ENCODE measurements around the gene FGD4. TPM values are rescaled to one million over a fixed set of nuclear protein-coding genes. Genes with fewer than 3 reads are reported as not detected.

Gene FGD4
- total and polyA plus RNA-seq, 2 donors (not counting 3 experiments of a cell fraction or from before 2014, with no cell fraction given), result 6.6 to 44.7 TPM

DNA sequence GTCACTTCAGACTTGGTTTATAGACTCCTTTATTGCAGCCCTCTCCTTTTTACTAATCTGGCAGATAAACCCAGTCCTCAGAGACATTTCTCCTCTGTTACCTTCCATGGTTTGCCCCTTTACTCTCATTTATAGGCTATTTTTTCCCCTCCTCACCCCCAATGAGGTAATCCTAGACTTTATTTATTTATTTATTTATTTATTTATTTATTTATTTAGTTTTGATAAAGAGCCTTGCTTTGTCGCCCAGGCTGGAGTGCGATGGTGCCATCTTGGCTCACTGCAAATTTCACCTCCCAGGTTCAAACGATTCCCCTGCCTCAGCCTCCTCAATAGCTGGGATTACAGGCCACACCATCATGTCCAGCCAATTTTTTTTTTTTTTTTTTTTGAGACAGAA is 8.4 kb downstream of the FGD4 start:
- Histone ChIP-seq H3K9me1 (replicated peaks; ENCODE audit: control insufficient read depth, extremely low read depth, insufficient read depth, low read length) (no peaks in the 10 kb centered on the region), H3K79me2 (ENCODE audit: control insufficient read depth, insufficient read depth, low read length) (peaks cover 14% of the 10 kb centered on the region), H3K4me3 (replicated peaks in 1 of 3; ENCODE audit: insufficient read depth in 1 of 3, low read depth in 1 of 3, low read length in 3 of 3) (no peak overlapping the region), H3K9ac (replicated peaks; ENCODE audit: extremely low read depth, insufficient read depth, low read length) (no peak overlapping the region), H2AFZ (ENCODE audit: low read depth, low read length) (no peak overlapping the region), H3K36me3 (ENCODE audit: control insufficient read depth in 2 of 2, extremely low read depth in 1 of 2, insufficient read depth in 2 of 2, low read length in 2 of 2) (peaks cover 0 to 3% of the 10 kb centered on the region in 2 experiments), H4K20me1 (replicated peaks; ENCODE audit: control insufficient read depth, extremely low read depth, insufficient read depth, low read length) (no peaks in the 10 kb centered on the region), H3K4me2 (ENCODE audit: insufficient read depth, low read length) (no peak overlapping the region), H3K27me3 (ENCODE audit: control insufficient read depth in 2 of 2, insufficient read depth in 2 of 2, low read length in 2 of 2) (no peaks in the 10 kb centered on the region), H3K9me3 (replicated peaks; ENCODE audit: control insufficient read depth, insufficient read depth, low read length) (no peaks in the 10 kb centered on the region), H3K27ac (ENCODE audit: insufficient read depth, low read depth, low read length) (no peak overlapping the region), H3K4me1 (ENCODE audit: control insufficient read depth, extremely low read depth, insufficient read depth, low read length) (no peaks in the 10 kb centered on the region)
- no peak for TF ChIP-seq FOS (IDR thresholded peaks at IDR 0.05; ENCODE audit: borderline replicate concordance, insufficient read depth, low read length)
- TF ChIP-seq POLR2A (IDR thresholded peaks at IDR 0.05; ENCODE audit: low read depth, low read length), result no peak
- TF ChIP-seq JUN (IDR thresholded peaks at IDR 0.05; ENCODE audit: borderline replicate concordance, insufficient read depth, insufficient read length, low read depth), result no peak
- TF ChIP-seq EZH2 (IDR thresholded peaks at IDR 0.05; ENCODE audit: borderline replicate concordance, low read depth, low read length, severe bottlenecking), result no peak
- TF ChIP-seq MYC (IDR thresholded peaks at IDR 0.05; ENCODE audit: low read depth, low read length), result no peak
- TF ChIP-seq GATA2 (IDR thresholded peaks at IDR 0.05; ENCODE audit: insufficient read depth, insufficient read length, low read depth, low read length), result no peak
- intact Hi-C loops (cut with micrococcal nuclease) (no loop called here), dilution Hi-C loops (cut with MboI; ENCODE audit: extremely low pct_ligation_motif_present, low sequenced_read_pairs) (no loop called here)
- ChIA-PET CTCF (interaction anchor here (1.3 to 1.8 kb wide), 2 partner anchors 12 to 13 kb away, joined by 3 to 4 read pairs; no protein-coding TSS in a partner anchor), POLR2A (no interaction called here)
- no peak for DNase-seq (ENCODE audit: low read depth, low spot score)
- no TSS peak for BruUV-seq (replicated peaks)
- no peak for FAIRE-seq

DNA sequence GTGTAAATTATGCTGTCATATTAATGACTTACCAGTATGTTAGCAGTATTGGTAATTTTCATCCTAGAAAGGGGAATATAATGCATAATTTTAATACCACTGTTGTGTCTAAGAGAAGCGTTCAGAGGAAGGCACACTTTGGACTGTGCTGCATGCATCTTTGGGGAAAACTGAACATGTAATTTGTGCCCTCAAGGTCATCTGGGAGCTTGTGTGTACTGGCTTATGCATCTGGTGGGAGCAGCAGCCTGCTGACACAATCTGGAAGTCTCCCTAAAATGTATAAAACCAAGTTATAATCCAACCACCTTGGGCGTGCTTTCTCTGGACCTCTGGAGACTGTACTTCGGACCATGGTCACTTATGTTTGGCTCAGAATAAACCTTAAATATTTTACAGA is 14.1 kb downstream of the FGD4 start:
- Histone ChIP-seq H3K9ac (replicated peaks; ENCODE audit: extremely low read depth, insufficient read depth, low read length) (no peak overlapping the region), H3K4me2 (ENCODE audit: insufficient read depth, low read length) (no peak overlapping the region), H3K27me3 (ENCODE audit: control insufficient read depth in 2 of 2, insufficient read depth in 2 of 2, low read length in 2 of 2) (no peaks in the 10 kb centered on the region), H3K4me1 (ENCODE audit: control insufficient read depth, extremely low read depth, insufficient read depth, low read length) (no peaks in the 10 kb centered on the region), H3K9me1 (replicated peaks; ENCODE audit: control insufficient read depth, extremely low read depth, insufficient read depth, low read length) (no peaks in the 10 kb centered on the region), H3K4me3 (replicated peaks in 1 of 3; ENCODE audit: insufficient read depth in 1 of 3, low read depth in 1 of 3, low read length in 3 of 3) (no peak overlapping the region), H3K36me3 (ENCODE audit: control insufficient read depth in 2 of 2, extremely low read depth in 1 of 2, insufficient read depth in 2 of 2, low read length in 2 of 2) (peaks cover 0 to 3% of the 10 kb centered on the region in 2 experiments), H3K9me3 (replicated peaks; ENCODE audit: control insufficient read depth, insufficient read depth, low read length) (no peaks in the 10 kb centered on the region), H3K79me2 (ENCODE audit: control insufficient read depth, insufficient read depth, low read length) (peaks cover 18% of the 10 kb centered on the region), H2AFZ (ENCODE audit: low read depth, low read length) (no peak overlapping the region), H4K20me1 (replicated peaks; ENCODE audit: control insufficient read depth, extremely low read depth, insufficient read depth, low read length) (no peaks in the 10 kb centered on the region), H3K27ac (ENCODE audit: insufficient read depth, low read depth, low read length) (no peak overlapping the region)
- BruUV-seq (replicated peaks), result no TSS peak
- TF ChIP-seq, protein P1, sequence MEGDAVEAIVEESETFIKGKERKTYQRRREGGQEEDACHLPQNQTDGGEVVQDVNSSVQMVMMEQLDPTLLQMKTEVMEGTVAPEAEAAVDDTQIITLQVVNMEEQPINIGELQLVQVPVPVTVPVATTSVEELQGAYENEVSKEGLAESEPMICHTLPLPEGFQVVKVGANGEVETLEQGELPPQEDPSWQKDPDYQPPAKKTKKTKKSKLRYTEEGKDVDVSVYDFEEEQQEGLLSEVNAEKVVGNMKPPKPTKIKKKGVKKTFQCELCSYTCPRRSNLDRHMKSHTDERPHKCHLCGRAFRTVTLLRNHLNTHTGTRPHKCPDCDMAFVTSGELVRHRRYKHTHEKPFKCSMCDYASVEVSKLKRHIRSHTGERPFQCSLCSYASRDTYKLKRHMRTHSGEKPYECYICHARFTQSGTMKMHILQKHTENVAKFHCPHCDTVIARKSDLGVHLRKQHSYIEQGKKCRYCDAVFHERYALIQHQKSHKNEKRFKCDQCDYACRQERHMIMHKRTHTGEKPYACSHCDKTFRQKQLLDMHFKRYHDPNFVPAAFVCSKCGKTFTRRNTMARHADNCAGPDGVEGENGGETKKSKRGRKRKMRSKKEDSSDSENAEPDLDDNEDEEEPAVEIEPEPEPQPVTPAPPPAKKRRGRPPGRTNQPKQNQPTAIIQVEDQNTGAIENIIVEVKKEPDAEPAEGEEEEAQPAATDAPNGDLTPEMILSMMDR (IDR thresholded peaks at IDR 0.05; ENCODE audit: extremely low read depth in 1 of 2, insufficient read depth in 1 of 2, low read depth in 1 of 2, low read length in 2 of 2), result no peak
- TF ChIP-seq GATA2 (IDR thresholded peaks at IDR 0.05; ENCODE audit: insufficient read depth, insufficient read length, low read depth, low read length) (no peak), POLR2A (IDR thresholded peaks at IDR 0.05; ENCODE audit: low read depth, low read length) (no peak), EZH2 (IDR thresholded peaks at IDR 0.05; ENCODE audit: borderline replicate concordance, low read depth, low read length, severe bottlenecking) (no peak), POLR2AphosphoS5 (IDR thresholded peaks at IDR 0.05; ENCODE audit: insufficient read depth, low read depth, low read length) (no peak), JUN (IDR thresholded peaks at IDR 0.05; ENCODE audit: borderline replicate concordance, insufficient read depth, insufficient read length, low read depth) (no peak), FOS (IDR thresholded peaks at IDR 0.05; ENCODE audit: borderline replicate concordance, insufficient read depth, low read length) (no peak), MYC (IDR thresholded peaks at IDR 0.05; ENCODE audit: low read depth, low read length) (no peak)
- TF ChIP-seq, protein P2, sequence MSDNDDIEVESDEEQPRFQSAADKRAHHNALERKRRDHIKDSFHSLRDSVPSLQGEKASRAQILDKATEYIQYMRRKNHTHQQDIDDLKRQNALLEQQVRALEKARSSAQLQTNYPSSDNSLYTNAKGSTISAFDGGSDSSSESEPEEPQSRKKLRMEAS (IDR thresholded peaks at IDR 0.05; ENCODE audit: insufficient read depth, insufficient read length), result no peak
- FAIRE-seq (no peak), DNase-seq (ENCODE audit: low read depth, low spot score) (no peak)
- intact Hi-C loops (cut with micrococcal nuclease), result no loop called here
- ChIA-PET POLR2A (no interaction called here), CTCF (no interaction called here)
- dilution Hi-C loops (cut with MboI; ENCODE audit: extremely low pct_ligation_motif_present, low sequenced_read_pairs), result no loop called here

Measured in endothelial cell of umbilical vein (primary cell).